HS-27A (cell line): ENCODE measurements around the gene DLEC1.

Source experiments
- DNase-seq: peaks from one replicate; pipeline ENCODE4 v3.0.0-alpha.2; 2012; ENCODE audit warnings: low read depth, missing footprints

DLEC1 gene

GRCh38 chr3:38108649-38109579, 69.9 kb downstream of the DLEC1 start:
- no peak for DNase-seq

GRCh38 chr3:38109580-38110313, 70.7 kb downstream of the DLEC1 start:
- DNase-seq = no peak

- no peak for DNase-seq
These were observed 71.5 kb downstream of the DLEC1 start for GRCh38 chr3:38110314-38111050.

- no peak for DNase-seq
These were observed 72.2 kb downstream of the DLEC1 start for GRCh38 chr3:38111201-38111600.

- DNase-seq = no peak
These were observed 72.8 kb downstream of the DLEC1 start for GRCh38 chr3:38111696-38112377.

- no peak for DNase-seq
These were observed 73.4 kb downstream of the DLEC1 start for GRCh38 chr3:38112378-38112761.

- no peak for DNase-seq
These were observed 75.3 kb downstream of the DLEC1 start for GRCh38 chr3:38114052-38114874.

GRCh38 chr3:38114875-38115644, 76.1 kb downstream of the DLEC1 start:
- DNase-seq = no peak

GRCh38 chr3:38115645-38116427, 76.8 kb downstream of the DLEC1 start:
- DNase-seq = no peak

GRCh38 chr3:38116471-38117162, 77.6 kb downstream of the DLEC1 start:
- no peak for DNase-seq

GRCh38 chr3:38117163-38117716, 78.2 kb downstream of the DLEC1 start:
- no peak for DNase-seq

GRCh38 chr3:38117748-38118420, 78.9 kb downstream of the DLEC1 start:
- DNase-seq = no peak

GRCh38 chr3:38118421-38119247, 79.6 kb downstream of the DLEC1 start:
- DNase-seq = no peak

- DNase-seq = no peak
These were observed 80.2 kb downstream of the DLEC1 start for GRCh38 chr3:38119248-38119544.

GRCh38 chr3:38119821-38120692, 81.0 kb downstream of the DLEC1 start:
- no peak for DNase-seq
